ENCODE measurements around the gene EFNB1. TPM values are rescaled to one million over a fixed set of nuclear protein-coding genes. Genes with fewer than 3 reads are reported as not detected.
A peak's percentile ranks its signal among the peaks of the same experiment; 100 is the strongest.

The EFNB1 gene
- total RNA-seq, 1 donor from 2014 or later, result 25.4 TPM

- H3K9ac ChIP-seq, result no peak overlapping the region
- H3K4me1 ChIP-seq, result peaks cover 8% of the 10 kb centered on the region
- Mint-ChIP-seq H3K36me3 (no peaks in the 10 kb centered on the region), H3K4me3 (no peak overlapping the region), H3K27me3 (ENCODE audit: insufficient read depth, low read depth) (peaks cover 16% of the 10 kb centered on the region), H3K27ac (peak overlapping the region; percentile 82), H3K4me1 (peaks cover 26% of the 10 kb centered on the region), H3K9me3 (no peaks in the 10 kb centered on the region)
- no peak overlapping the region for H3K4me2 ChIP-seq
- no peaks in the 10 kb centered on the region for H3K36me3 ChIP-seq
- no peaks in the 10 kb centered on the region for H3K27me3 ChIP-seq
- H3F3A ChIP-seq (ENCODE audit: low read depth), result no peaks in the 10 kb centered on the region
- TF ChIP-seq CTCF (IDR thresholded peaks at IDR 0.05) (no peak), EZH2phosphoT487 (IDR thresholded peaks at IDR 0.05) (no peak), EZH2 (IDR thresholded peaks at IDR 0.05) (no peak)
- H3K4me3 ChIP-seq, result no peak overlapping the region
- DNase-seq (ENCODE audit: low spot score), result no peak
- no peak overlapping the region for H3K27ac ChIP-seq
- no peaks in the 10 kb centered on the region for H3K79me2 ChIP-seq (ENCODE audit: low read depth)
- no peaks in the 10 kb centered on the region for H3K9me3 ChIP-seq (ENCODE audit: low read depth)
- H4K20me1 ChIP-seq (ENCODE audit: low read depth), result no peaks in the 10 kb centered on the region
- H2AFZ ChIP-seq (replicated peaks), result no peak overlapping the region
Observed at GRCh38 chrX:68865300-68865699, 36.5 kb downstream of the EFNB1 start.

GRCh38 chrX:68865926-68866325 is 37.1 kb downstream of the EFNB1 start:
- Mint-ChIP-seq H3K9me3 (no peaks in the 10 kb centered on the region), H3K4me1 (peaks cover 29% of the 10 kb centered on the region), H3K36me3 (no peaks in the 10 kb centered on the region), H3K27me3 (ENCODE audit: insufficient read depth, low read depth) (peaks cover 17% of the 10 kb centered on the region), H3K4me3 (no peak overlapping the region), H3K27ac (no peak overlapping the region)
- Histone ChIP-seq H3K27ac (no peak overlapping the region), H3K36me3 (no peaks in the 10 kb centered on the region), H3F3A (ENCODE audit: low read depth) (no peaks in the 10 kb centered on the region), H3K9me3 (ENCODE audit: low read depth) (no peaks in the 10 kb centered on the region), H2AFZ (replicated peaks) (no peak overlapping the region), H3K79me2 (ENCODE audit: low read depth) (no peaks in the 10 kb centered on the region), H3K27me3 (no peaks in the 10 kb centered on the region), H3K9ac (no peak overlapping the region), H3K4me2 (no peak overlapping the region), H3K4me1 (peaks cover 8% of the 10 kb centered on the region), H3K4me3 (no peak overlapping the region), H4K20me1 (ENCODE audit: low read depth) (no peaks in the 10 kb centered on the region)
- no peak for DNase-seq (ENCODE audit: low spot score)
- no peak for TF ChIP-seq EZH2 (IDR thresholded peaks at IDR 0.05)
- no peak for TF ChIP-seq EZH2phosphoT487 (IDR thresholded peaks at IDR 0.05)
- TF ChIP-seq CTCF (IDR thresholded peaks at IDR 0.05), result no peak

- Histone ChIP-seq H3K79me2 (ENCODE audit: low read depth) (no peaks in the 10 kb centered on the region), H2AFZ (replicated peaks) (no peak overlapping the region), H3K4me3 (no peak overlapping the region), H3K9me3 (ENCODE audit: low read depth) (no peaks in the 10 kb centered on the region), H3K4me2 (peak overlapping the region; percentile 18), H3F3A (ENCODE audit: low read depth) (no peaks in the 10 kb centered on the region), H3K27me3 (no peaks in the 10 kb centered on the region), H3K27ac (no peak overlapping the region), H3K4me1 (peaks cover 8% of the 10 kb centered on the region), H3K9ac (no peak overlapping the region), H3K36me3 (no peaks in the 10 kb centered on the region), H4K20me1 (ENCODE audit: low read depth) (no peaks in the 10 kb centered on the region)
- no peak for DNase-seq (ENCODE audit: low spot score)
- TF ChIP-seq EZH2 (IDR thresholded peaks at IDR 0.05), result no peak
- TF ChIP-seq CTCF (IDR thresholded peaks at IDR 0.05), result no peak
- TF ChIP-seq EZH2phosphoT487 (IDR thresholded peaks at IDR 0.05), result no peak
- Mint-ChIP-seq H3K27me3 (ENCODE audit: insufficient read depth, low read depth) (peaks cover 19% of the 10 kb centered on the region), H3K27ac (no peak overlapping the region), H3K4me1 (peaks cover 44% of the 10 kb centered on the region), H3K4me3 (no peak overlapping the region), H3K9me3 (no peaks in the 10 kb centered on the region), H3K36me3 (no peaks in the 10 kb centered on the region)
Observed at GRCh38 chrX:68867458-68868112, 38.8 kb downstream of the EFNB1 start.

Data from neural progenitor cell (in vitro differentiated cells).